IPS DF 19.7 (cell line): ENCODE measurements around the gene CMYA5.

Source experiments
- DNase-seq: peaks from one replicate; pipeline ENCODE4 v3.0.0-alpha.2; 2013; ENCODE audit warnings: low read depth, low spot score

The CMYA5 gene

GRCh38 chr5:79834754-79835714, 145.4 kb downstream of the CMYA5 start:
- no peak for DNase-seq

- DNase-seq = no peak
These were observed 148.3 kb downstream of the CMYA5 start for GRCh38 chr5:79837761-79838551.

GRCh38 chr5:79840084-79840990, 150.7 kb downstream of the CMYA5 start:
- DNase-seq = no peak

GRCh38 chr5:79841172-79841571, 151.5 kb downstream of the CMYA5 start:
- no peak for DNase-seq

- DNase-seq = no peak
These were observed 152.6 kb downstream of the CMYA5 start for GRCh38 chr5:79842006-79842881.

- DNase-seq = no peak
These were observed 153.4 kb downstream of the CMYA5 start for GRCh38 chr5:79842991-79843390.

GRCh38 chr5:79843450-79844388, 154.1 kb downstream of the CMYA5 start:
- DNase-seq = no peak

GRCh38 chr5:79844571-79844970, 154.9 kb downstream of the CMYA5 start:
- no peak for DNase-seq

GRCh38 chr5:79845448-79846197, 156.0 kb downstream of the CMYA5 start:
- DNase-seq = no peak

GRCh38 chr5:79846198-79846521, 156.5 kb downstream of the CMYA5 start:
- DNase-seq = no peak

GRCh38 chr5:79847561-79847960, 157.9 kb downstream of the CMYA5 start:
- DNase-seq = no peak

- DNase-seq = no peak
These were observed 159.4 kb downstream of the CMYA5 start for GRCh38 chr5:79849061-79849460.
